Measurements from ENCODE around the gene CLSTN3.

GRCh38 chr12:7142809-7143465 lies 12.8 kb downstream of the CLSTN3 start:
- TF ChIP-seq EP300 (IDR thresholded peaks at IDR 0.05) (no peak), BHLHE40 (IDR thresholded peaks at IDR 0.05; ENCODE audit: low read depth, low read length) (no peak), MAZ (IDR thresholded peaks at IDR 0.05; ENCODE audit: borderline replicate concordance, low read depth, low read length) (no peak), CTCF (IDR thresholded peaks at IDR 0.05) (no peak), POLR2A (IDR thresholded peaks at IDR 0.05; ENCODE audit: low read length) (no peak), ESRRA (IDR thresholded peaks at IDR 0.05; ENCODE audit: borderline replicate concordance, low read length) (no peak)
